Measurements from ENCODE around the gene MCF2L.
A peak's percentile ranks its signal among the peaks of the same experiment; 100 is the strongest.

The MCF2L gene

GRCh38 chr13:112955956-112956355, 13.1 kb upstream of the MCF2L start:
- DNase-seq (ENCODE audit: low spot score) = no peak
- TF ChIP-seq, protein P1, sequence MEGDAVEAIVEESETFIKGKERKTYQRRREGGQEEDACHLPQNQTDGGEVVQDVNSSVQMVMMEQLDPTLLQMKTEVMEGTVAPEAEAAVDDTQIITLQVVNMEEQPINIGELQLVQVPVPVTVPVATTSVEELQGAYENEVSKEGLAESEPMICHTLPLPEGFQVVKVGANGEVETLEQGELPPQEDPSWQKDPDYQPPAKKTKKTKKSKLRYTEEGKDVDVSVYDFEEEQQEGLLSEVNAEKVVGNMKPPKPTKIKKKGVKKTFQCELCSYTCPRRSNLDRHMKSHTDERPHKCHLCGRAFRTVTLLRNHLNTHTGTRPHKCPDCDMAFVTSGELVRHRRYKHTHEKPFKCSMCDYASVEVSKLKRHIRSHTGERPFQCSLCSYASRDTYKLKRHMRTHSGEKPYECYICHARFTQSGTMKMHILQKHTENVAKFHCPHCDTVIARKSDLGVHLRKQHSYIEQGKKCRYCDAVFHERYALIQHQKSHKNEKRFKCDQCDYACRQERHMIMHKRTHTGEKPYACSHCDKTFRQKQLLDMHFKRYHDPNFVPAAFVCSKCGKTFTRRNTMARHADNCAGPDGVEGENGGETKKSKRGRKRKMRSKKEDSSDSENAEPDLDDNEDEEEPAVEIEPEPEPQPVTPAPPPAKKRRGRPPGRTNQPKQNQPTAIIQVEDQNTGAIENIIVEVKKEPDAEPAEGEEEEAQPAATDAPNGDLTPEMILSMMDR (IDR thresholded peaks at IDR 0.05) = no peak
- Histone ChIP-seq H3K4me3 (no peak overlapping the region), H3K27ac (no peak overlapping the region)

- no peak overlapping the region for H3K4me3 ChIP-seq
- TF ChIP-seq, protein P1 (IDR thresholded peaks at IDR 0.05) = no peak
- no peak overlapping the region for H3K27ac ChIP-seq
- DNase-seq (ENCODE audit: low spot score) = no peak
Observed at GRCh38 chr13:112956571-112957294, 12.3 kb upstream of the MCF2L start.

- Histone ChIP-seq H3K4me3 (no peak overlapping the region), H3K27ac (no peak overlapping the region)
- DNase-seq (ENCODE audit: low spot score) = no peak
- TF ChIP-seq, protein P1 (IDR thresholded peaks at IDR 0.05) = no peak
Observed at GRCh38 chr13:112957295-112957677, 11.7 kb upstream of the MCF2L start.

- no peak for DNase-seq (ENCODE audit: low spot score)
- Histone ChIP-seq H3K4me3 (no peak overlapping the region), H3K27ac (peak overlapping the region in 1 of 2 donors; percentile 31)
- TF ChIP-seq, protein P1 (IDR thresholded peaks at IDR 0.05) = no peak
Observed at GRCh38 chr13:112958127-112958989, 10.7 kb upstream of the MCF2L start.

DNA sequence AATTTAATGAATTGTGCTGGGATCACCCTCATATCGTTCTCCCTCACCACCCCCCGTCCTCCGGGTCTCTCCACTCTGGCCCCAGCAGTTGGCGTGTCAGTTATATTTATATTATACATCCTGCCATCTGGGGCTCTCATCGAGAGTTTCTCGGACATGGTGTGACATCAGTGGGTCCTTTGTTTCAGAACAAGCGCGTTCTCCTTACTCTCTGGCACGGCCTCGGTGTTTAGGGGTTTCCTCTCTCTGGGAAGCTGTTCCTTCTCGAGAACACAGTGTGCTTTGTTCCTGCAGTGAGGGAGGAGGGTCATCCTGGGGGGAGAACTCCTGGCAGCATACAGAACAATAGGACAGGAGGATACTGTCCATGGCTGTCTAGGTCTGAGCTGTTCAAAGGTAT, 9.8 kb upstream of the MCF2L start:
- no peak for DNase-seq (ENCODE audit: low spot score)
- TF ChIP-seq, protein P1 (IDR thresholded peaks at IDR 0.05) = no peak
- Histone ChIP-seq H3K27ac (peak overlapping the region in 1 of 2 donors; percentile 58), H3K4me3 (no peak overlapping the region)

GRCh38 chr13:112959701-112960542, 9.1 kb upstream of the MCF2L start:
- peak overlapping the region in 1 of 2 donors; percentile 58 for H3K27ac ChIP-seq
- no peak overlapping the region for H3K4me3 ChIP-seq
- TF ChIP-seq, protein P1 (IDR thresholded peaks at IDR 0.05) = no peak
- DNase-seq (ENCODE audit: low spot score) = no peak
